HG03159 (cell line): ENCODE measurements around the gene NSRP1.
"Not testable (repeated sequence)": the region's sequence is repeated elsewhere in the genome, so short reads cannot be mapped to it uniquely, and the experiment has no call there.

ENCODE experiments used
- ATAC-seq: cut with Tn5 transposase; IDR thresholded peaks from one replicate; pipeline ENCODE4 v1.9.1; 2021; ENCODE audit warnings: mild to moderate bottlenecking, moderate library complexity; ENCODE audit not compliant: unreplicated experiment

NSRP1 gene

GRCh38 chr17:30174556-30174955, 57.9 kb downstream of the NSRP1 start:
- ATAC-seq, result no peak

DNA sequence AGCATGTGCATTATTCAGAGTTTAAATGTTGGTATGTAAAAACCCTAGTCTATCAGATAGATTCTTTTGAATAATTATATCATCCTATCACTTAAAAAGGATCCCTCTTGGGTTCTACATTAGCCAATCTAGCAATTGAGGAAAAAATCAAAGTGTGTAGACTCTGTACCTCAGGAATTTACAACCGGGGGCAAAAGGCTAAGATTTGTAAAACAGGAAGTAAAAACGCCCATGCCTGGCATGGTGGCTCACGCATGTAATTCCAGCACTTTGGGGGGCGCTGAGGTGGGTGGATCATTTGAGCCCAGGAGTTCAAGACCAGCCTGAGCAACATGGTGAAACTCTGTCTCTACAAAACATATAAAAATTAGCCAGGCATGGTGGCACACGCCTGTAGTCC, 60.2 kb downstream of the NSRP1 start:
- no peak for ATAC-seq

- ATAC-seq, result no peak
These were observed 70.1 kb downstream of the NSRP1 start for GRCh38 chr17:30186761-30187160.

DNA sequence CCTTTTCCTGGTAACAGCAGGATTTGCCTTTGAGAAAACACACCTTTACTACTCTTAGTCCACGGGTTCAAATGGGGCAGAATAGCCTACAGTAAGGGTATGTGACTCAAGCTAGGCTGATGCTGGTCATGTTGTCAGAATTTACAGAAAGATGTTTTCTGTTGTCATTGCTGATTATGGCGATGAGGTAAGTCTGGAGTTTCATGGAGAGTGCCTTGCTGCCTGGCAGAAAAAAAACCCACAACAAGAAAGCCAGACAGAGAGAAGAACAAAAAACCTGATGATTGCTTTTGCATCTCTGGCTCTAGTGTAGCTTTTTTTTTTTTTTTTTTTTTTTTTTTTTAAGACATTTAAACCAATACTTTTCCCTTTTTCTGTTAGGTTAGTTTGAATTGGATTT, 71.0 kb downstream of the NSRP1 start:
- no peak for ATAC-seq

DNA sequence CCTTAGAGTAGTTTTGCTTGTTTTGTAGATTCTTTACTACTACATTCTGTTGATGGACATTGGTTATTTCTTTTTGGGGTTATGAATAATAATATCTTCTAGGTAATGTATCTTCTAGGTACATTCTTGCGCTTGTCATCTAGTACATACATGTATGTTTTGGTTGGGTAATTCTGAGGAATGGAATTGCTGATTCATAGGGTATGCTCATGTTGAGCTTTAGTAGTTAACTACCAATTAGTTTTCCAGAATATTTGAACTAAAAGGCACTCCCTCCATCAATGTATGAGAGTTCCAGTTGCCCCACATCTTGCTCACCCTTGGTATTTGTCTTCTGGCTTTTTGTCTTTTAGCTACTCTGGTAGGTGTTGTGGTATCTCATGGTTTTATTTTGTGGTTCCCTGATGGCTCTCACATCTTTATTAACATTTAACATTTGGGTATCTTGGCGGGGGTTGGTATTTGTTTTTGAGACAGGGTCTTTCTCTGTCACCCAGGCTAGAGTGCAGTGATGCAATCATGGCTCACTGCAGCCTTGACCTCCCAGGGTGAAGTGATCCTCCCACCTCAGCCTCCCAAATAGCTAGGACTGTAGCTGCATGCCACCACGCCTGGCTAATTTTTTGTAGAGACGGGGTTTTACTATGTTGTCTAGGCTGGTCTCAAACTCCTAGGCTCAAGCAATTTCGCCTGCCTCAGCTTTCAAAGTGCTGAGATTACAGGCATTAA, 71.8 kb downstream of the NSRP1 start:
- no peak for ATAC-seq

GRCh38 chr17:30191072-30191471, 74.5 kb downstream of the NSRP1 start:
- ATAC-seq, result no peak

GRCh38 chr17:30196504-30196903, 79.9 kb downstream of the NSRP1 start:
- ATAC-seq, result no peak

- ATAC-seq, result no peak
These were observed 80.8 kb downstream of the NSRP1 start for GRCh38 chr17:30197416-30197815.

- ATAC-seq, result no peak
These were observed 83.0 kb downstream of the NSRP1 start for GRCh38 chr17:30199600-30199999.

- no peak for ATAC-seq
These were observed 83.5 kb downstream of the NSRP1 start for GRCh38 chr17:30200106-30200505.

GRCh38 chr17:30200656-30201055, 84.0 kb downstream of the NSRP1 start:
- not testable (repeated sequence) for ATAC-seq

- ATAC-seq, result no peak
These were observed 86.9 kb downstream of the NSRP1 start for GRCh38 chr17:30203471-30203981.

- ATAC-seq, result no peak
These were observed 91.0 kb downstream of the NSRP1 start for GRCh38 chr17:30207655-30208054.

- no peak for ATAC-seq
These were observed 91.6 kb downstream of the NSRP1 start for GRCh38 chr17:30208214-30208613.

DNA sequence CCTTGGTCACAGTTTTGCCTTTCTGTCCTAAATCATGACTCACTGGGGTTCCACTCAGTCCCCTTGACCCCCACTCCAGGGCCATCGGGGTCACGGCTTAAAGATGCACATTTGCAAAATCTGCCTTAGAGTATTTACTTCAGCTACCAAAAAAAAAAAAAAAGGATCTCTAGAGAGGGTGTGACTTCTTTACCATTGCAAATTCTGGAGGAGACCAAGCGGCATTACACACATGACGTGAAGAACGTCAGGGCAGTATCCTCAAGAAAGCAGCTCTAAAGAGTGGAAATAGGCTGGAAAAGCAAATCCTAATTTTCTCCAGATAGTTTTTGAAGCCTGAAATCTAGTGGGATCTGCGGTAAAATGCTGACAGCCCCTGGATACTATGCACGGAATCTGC, 93.3 kb downstream of the NSRP1 start:
- ATAC-seq, result no peak

GRCh38 chr17:30210366-30210765, 93.8 kb downstream of the NSRP1 start:
- no peak for ATAC-seq

- ATAC-seq, result no peak
These were observed 94.3 kb downstream of the NSRP1 start for GRCh38 chr17:30210901-30211300.

DNA sequence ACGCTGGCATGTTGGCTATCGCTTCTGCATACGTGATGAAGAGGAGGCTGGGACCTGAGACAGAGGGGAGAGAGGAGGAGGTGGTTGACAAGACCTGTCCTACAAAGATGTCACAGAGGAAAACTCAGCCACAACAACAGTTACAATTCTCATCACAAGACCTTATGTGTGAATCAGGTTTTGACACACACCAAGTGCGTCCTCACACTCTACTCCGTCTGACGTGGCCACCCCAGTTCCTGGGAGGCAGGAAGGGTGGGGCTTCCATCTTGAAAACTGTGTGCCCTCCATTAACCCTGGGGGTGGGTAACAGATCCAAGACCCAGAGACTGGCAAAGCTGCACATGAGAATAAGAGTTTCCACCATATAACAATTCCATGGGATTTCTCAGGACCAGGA, 94.8 kb downstream of the NSRP1 start:
- ATAC-seq, result no peak

DNA sequence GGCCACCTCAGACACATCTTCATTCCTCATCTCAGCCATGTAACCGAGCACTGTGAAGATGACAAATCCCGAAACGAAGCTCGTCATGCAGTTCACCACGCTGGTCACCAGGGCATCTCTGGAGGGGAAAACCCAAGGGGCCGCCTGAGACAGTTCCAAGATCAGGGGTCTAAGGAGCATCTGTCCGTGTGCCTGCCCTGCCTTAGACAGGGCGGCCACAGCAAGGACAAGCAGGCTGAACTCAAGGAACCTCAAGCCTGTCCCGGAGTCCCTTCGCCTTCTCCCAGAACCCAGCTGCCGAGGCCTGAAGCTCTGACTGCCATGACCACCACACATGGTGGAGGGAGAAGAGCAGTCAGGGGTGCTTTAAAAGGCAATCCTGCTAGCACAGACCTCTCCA, 96.1 kb downstream of the NSRP1 start:
- no peak for ATAC-seq

DNA sequence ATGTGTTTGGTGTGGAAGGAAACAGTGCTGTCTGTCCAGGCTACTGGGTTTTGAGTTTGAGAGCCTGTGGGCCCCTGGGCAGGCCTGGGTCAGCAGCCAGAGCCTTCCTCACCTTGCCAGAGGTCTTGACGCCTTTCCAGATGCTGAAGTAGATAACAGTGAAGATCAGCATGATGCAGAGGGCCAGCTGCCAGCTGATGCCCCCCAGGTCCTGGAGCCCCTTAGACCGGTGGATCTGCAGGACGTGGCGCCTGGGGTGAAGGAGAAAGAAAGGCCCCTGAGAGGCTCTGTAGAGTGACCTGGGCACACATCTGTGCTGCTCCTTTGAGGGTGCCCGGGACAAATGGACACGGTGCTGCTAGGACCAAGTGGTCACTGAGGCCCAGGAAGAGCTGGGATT, 100.4 kb downstream of the NSRP1 start:
- ATAC-seq, result no peak

GRCh38 chr17:30217746-30218245, 101.2 kb downstream of the NSRP1 start:
- no peak for ATAC-seq

- ATAC-seq, result no peak
These were observed 102.2 kb downstream of the NSRP1 start for GRCh38 chr17:30218799-30219198.

DNA sequence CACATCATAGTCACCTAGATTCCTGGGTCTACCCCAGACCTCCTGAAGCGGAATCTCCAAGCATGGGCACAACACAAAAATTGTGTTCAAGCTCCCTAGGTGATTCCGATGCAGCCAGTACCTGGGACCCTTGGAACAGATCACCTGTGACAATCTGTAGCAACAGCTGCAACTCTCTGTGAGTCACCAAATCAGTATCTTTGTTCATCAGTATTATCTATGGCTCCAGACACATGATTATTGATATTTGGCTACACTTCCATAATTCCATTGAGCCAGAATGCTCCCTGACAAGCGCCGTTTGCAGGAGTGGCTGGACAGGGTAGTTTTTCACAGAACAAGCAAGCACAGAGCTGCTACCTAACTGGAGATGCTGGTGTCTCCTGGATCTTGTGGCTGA, 102.7 kb downstream of the NSRP1 start:
- ATAC-seq, result no peak
